Kidney (tissue), 14 donors: ENCODE measurements around the gene WDSUB1. TPM values are rescaled to one million over a fixed set of nuclear protein-coding genes. Genes with fewer than 3 reads are reported as not detected.

ENCODE experiments used
- DNase-seq, 5 donors: peaks; one replicate each; pipeline ENCODE4 v3.0.0-alpha.2; 2013 to 2020
- FAIRE-seq: peaks from 2 replicates; lab custom pipeline; 2012; peaks lifted over from hg19 to GRCh38; lab: Jason Lieb, UNC
- H3K27ac ChIP-seq, 2 donors: one replicate each; pipeline ENCODE4 v1.7.0; 2013; ENCODE audit warnings: low read depth in 2 of 2, low read length in 2 of 2, inconsistent platforms in 1 of 2
- H3K27me3 ChIP-seq: one replicate; pipeline ENCODE4 v1.7.1; 2013; ENCODE audit warnings: low read length, inconsistent platforms; ENCODE audit not compliant: control insufficient read depth, insufficient read depth
- H3K36me3 ChIP-seq, 3 donors: one replicate each; pipeline versions ENCODE4 v1.7.0 to v1.7.1; 2013; ENCODE audit warnings: low read length in 3 of 3, control low read depth in 1 of 3, inconsistent platforms in 1 of 3; ENCODE audit not compliant: insufficient read depth in 3 of 3, control insufficient read depth in 2 of 3
- H3K4me1 ChIP-seq, 3 donors: one replicate each; pipeline versions ENCODE4 v1.7.0 to v1.7.1; 2013; ENCODE audit warnings: low read length in 3 of 3, inconsistent platforms in 1 of 3, low read depth in 1 of 3; ENCODE audit not compliant: control insufficient read depth in 2 of 3, insufficient read depth in 2 of 3
- H3K4me3 ChIP-seq, 3 donors: one replicate each; pipeline versions ENCODE4 v1.7.0 to v1.8.1; 2013; ENCODE audit warnings: low read length in 3 of 3, control low read depth in 1 of 3, inconsistent platforms in 1 of 3
- H3K9ac ChIP-seq, 3 donors: one replicate each; pipeline versions ENCODE4 v1.7.0 to v1.7.1; 2013; ENCODE audit warnings: low read length in 3 of 3, control low read depth in 1 of 3, inconsistent platforms in 1 of 3
- H3K9me3 ChIP-seq, 3 donors: one replicate each; pipeline versions ENCODE4 v1.7.0 to v1.7.1; 2013; ENCODE audit warnings: low read length in 3 of 3, control low read depth in 1 of 3, inconsistent platforms in 1 of 3; ENCODE audit not compliant: control insufficient read depth in 2 of 3, insufficient read depth in 1 of 3
- intact Hi-C: fragments of 100-400 bp; cut with DNase I; formaldehyde crosslinking; loops from one replicate; pipeline ENCODE4 v1.11.1; 2022
- polyA plus RNA-seq: library from polyadenylated mRNA; stranded (reverse); fragments of 350-450 nt; fragmentation: Illumina TruSeq; extraction: RNeasy Lipid Tissue Mini Kit (QIAGEN cat#74804); gene quantifications from one replicate; pipeline ENCODE4 v1.2.3, GENCODE V29; 2014; ENCODE audit warnings: low read depth, low replicate concordance; ENCODE audit not compliant: insufficient read depth
- total RNA-seq: library from RNA; stranded (reverse); fragmentation: NEBNext Ultra II Directional; extraction: Animal tissue kit (Norgen Biotek cat#: 25700); gene quantifications from one replicate; pipeline ENCODE4 v1.2.1, GENCODE V29; 2021
- TF ChIP-seq, protein P1 (sequence below): IDR thresholded peaks from 3 replicates; pipeline ENCODE4 v1.5.1; 2012; ENCODE audit warnings: mild to moderate bottlenecking, moderate library complexity, borderline replicate concordance; ENCODE audit not compliant: insufficient read depth; ENCODE audit errors: extremely low read depth
- donor health status: control.
- donor health status: control.
- donor health status: control.
- donor health status: control.
- donor health status: control.
- donor health status: DM: yes; HTN: yes; CAD: no.
- donor health status: Normal renal cell carcinoma (clear cell type).

WDSUB1 gene
- total and polyA plus RNA-seq, 2 donors from 2014 or later = 11.6 to 22.1 TPM

DNA sequence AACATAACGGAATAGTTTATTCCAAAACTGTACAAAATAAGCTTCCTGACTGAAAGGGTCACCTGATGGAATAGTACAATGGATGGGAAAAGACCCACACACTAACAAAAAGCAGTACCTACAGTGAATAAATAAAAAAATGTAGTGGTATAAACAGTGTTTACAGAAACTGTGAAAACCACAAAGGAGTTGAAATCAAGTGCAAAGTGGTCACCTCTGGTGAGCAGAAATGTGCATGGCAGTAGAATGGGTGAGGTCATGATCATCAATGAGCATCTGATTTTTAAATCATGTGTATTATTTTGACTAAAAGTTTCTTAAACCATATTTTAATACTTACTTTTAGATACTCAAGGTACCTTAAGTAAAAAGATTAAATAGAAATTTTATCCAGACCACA is 11.4 kb downstream of the WDSUB1 start:
- H3K27me3 ChIP-seq = no peaks in the 10 kb centered on the region
- intact Hi-C loops = no loop called here
- H3K4me1 ChIP-seq = no peaks in the 10 kb centered on the region
- TF ChIP-seq, protein P1, sequence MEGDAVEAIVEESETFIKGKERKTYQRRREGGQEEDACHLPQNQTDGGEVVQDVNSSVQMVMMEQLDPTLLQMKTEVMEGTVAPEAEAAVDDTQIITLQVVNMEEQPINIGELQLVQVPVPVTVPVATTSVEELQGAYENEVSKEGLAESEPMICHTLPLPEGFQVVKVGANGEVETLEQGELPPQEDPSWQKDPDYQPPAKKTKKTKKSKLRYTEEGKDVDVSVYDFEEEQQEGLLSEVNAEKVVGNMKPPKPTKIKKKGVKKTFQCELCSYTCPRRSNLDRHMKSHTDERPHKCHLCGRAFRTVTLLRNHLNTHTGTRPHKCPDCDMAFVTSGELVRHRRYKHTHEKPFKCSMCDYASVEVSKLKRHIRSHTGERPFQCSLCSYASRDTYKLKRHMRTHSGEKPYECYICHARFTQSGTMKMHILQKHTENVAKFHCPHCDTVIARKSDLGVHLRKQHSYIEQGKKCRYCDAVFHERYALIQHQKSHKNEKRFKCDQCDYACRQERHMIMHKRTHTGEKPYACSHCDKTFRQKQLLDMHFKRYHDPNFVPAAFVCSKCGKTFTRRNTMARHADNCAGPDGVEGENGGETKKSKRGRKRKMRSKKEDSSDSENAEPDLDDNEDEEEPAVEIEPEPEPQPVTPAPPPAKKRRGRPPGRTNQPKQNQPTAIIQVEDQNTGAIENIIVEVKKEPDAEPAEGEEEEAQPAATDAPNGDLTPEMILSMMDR = no peak
- FAIRE-seq (no peak), DNase-seq (no peak)
- no peak overlapping the region for H3K27ac ChIP-seq
- no peak overlapping the region for H3K9ac ChIP-seq
- peaks cover 0 to 5% (median 3%) of the 10 kb centered on the region in 3 donors for H3K36me3 ChIP-seq
- no peaks in the 10 kb centered on the region for H3K9me3 ChIP-seq
- H3K4me3 ChIP-seq = no peak overlapping the region

GRCh38 chr2:159272156-159272555 is 14.3 kb downstream of the WDSUB1 start:
- TF ChIP-seq, protein P1 = no peak
- no peak overlapping the region for H3K4me3 ChIP-seq
- H3K27ac ChIP-seq = no peak overlapping the region
- intact Hi-C loops = no loop called here
- FAIRE-seq = no peak
- H3K36me3 ChIP-seq = peaks cover 0 to 5% (median 3%) of the 10 kb centered on the region in 3 donors
- no peaks in the 10 kb centered on the region for H3K4me1 ChIP-seq
- H3K9me3 ChIP-seq = no peaks in the 10 kb centered on the region
- no peak for DNase-seq
- H3K27me3 ChIP-seq = no peaks in the 10 kb centered on the region
- H3K9ac ChIP-seq = no peak overlapping the region

GRCh38 chr2:159270744-159271379 is 15.6 kb downstream of the WDSUB1 start:
- H3K27me3 ChIP-seq = no peaks in the 10 kb centered on the region
- TF ChIP-seq, protein P1 = no peak
- H3K36me3 ChIP-seq = peaks cover 0 to 5% (median 3%) of the 10 kb centered on the region in 3 donors
- H3K9ac ChIP-seq = no peak overlapping the region
- DNase-seq = no peak
- H3K27ac ChIP-seq = no peak overlapping the region
- H3K4me1 ChIP-seq = no peaks in the 10 kb centered on the region
- H3K4me3 ChIP-seq = no peak overlapping the region
- intact Hi-C loops = no loop called here
- no peaks in the 10 kb centered on the region for H3K9me3 ChIP-seq
- no peak for FAIRE-seq
